Esophagus muscularis mucosa (tissue), 4 donors: Measurements from ENCODE around the gene HARBI1.

Source experiments
- EP300 ChIP-seq: sonication (generic); formaldehyde crosslinking; IDR thresholded peaks from one replicate; pipeline ENCODE4 v1.6.1; 2017; ENCODE audit warnings: antibody characterized with exemption
- POLR2A ChIP-seq: fragments of 450-650 bp; IDR thresholded peaks from one replicate; pipeline ENCODE4 v1.6.1; 2017; ENCODE audit warnings: antibody characterized with exemption, moderate library complexity, mild to moderate bottlenecking, low read depth
- POLR2AphosphoS5 ChIP-seq, 2 donors: sonication (generic); formaldehyde crosslinking; IDR thresholded peaks; one replicate each; pipeline ENCODE4 v1.6.1; 2017; ENCODE audit warnings: antibody characterized with exemption in 2 of 2
- TF ChIP-seq, protein P1 (sequence below), 3 experiments: fragments of 200-600 bp in 2 of 3; fragments of 450-650 bp in 1 of 3; sonication (generic) in 2 of 3; IDR thresholded peaks; one replicate each; pipeline ENCODE4 v1.5.1; 2017 to 2019; ENCODE audit warnings: antibody characterized with exemption in 3 of 3, mild to moderate bottlenecking in 2 of 3, moderate library complexity in 1 of 3

DNA sequence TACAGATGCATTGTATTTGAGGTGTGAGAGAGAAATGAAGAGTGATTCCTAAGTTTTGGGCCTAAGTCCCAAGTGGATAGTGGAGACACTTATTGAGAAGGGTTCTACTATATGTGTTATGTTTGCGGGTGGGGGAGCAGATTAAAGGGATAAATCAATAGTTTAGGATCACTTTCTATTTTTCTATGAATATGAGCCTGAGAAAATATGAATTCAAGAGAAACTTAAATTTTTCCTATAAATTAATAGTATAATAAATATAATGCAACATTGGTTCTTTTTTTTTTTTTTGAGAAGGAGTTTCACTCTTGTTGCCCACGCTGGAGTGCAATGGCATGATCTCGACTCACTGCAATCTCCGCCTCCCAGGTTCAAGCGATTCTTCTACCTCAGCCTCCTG lies 54.5 kb downstream of the HARBI1 start:
- TF ChIP-seq POLR2A (no peak), POLR2AphosphoS5 (IDR thresholded peaks at IDR 0.05) (no peak), EP300 (no peak)
- TF ChIP-seq, protein P1, sequence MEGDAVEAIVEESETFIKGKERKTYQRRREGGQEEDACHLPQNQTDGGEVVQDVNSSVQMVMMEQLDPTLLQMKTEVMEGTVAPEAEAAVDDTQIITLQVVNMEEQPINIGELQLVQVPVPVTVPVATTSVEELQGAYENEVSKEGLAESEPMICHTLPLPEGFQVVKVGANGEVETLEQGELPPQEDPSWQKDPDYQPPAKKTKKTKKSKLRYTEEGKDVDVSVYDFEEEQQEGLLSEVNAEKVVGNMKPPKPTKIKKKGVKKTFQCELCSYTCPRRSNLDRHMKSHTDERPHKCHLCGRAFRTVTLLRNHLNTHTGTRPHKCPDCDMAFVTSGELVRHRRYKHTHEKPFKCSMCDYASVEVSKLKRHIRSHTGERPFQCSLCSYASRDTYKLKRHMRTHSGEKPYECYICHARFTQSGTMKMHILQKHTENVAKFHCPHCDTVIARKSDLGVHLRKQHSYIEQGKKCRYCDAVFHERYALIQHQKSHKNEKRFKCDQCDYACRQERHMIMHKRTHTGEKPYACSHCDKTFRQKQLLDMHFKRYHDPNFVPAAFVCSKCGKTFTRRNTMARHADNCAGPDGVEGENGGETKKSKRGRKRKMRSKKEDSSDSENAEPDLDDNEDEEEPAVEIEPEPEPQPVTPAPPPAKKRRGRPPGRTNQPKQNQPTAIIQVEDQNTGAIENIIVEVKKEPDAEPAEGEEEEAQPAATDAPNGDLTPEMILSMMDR (IDR thresholded peaks at IDR 0.05) = no peak
